ENCODE results near the gene SLC43A2. TPM values are rescaled to one million over a fixed set of nuclear protein-coding genes. Genes with fewer than 3 reads are reported as not detected.

Gene SLC43A2
- total RNA-seq, 1 experiment from 2014 or later, result 6.8 TPM

DNA sequence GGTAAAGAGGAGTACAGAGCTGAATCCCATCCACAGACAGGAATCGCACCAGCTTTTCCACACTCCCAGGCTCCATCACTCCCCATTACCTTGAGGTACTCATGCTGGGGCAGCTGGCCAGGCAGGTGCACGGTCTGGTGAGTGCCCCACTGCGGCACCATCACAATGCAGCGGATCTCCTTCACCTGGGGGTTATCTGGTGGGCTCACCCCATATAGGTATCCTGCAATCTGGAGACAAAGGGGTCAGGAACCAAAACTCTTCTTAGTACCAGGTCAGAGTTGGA is 22.9 kb upstream of the SLC43A2 start:
- H3F3A ChIP-seq (ENCODE audit: insufficient read depth, low read depth), result peaks cover 63% of the 10 kb centered on the region
- BruUV-seq (replicated peaks), result no TSS peak
- H3K9me2 ChIP-seq (ENCODE audit: insufficient read depth), result no peaks in the 10 kb centered on the region
- peaks cover 24% of the 10 kb centered on the region for H3K4me1 ChIP-seq (replicated peaks; ENCODE audit: insufficient read depth)
- no peaks in the 10 kb centered on the region for H3K79me2 ChIP-seq (ENCODE audit: low read depth)
- H3K4me3 ChIP-seq, result no peak overlapping the region
- DNase-seq, result no peak
- H3K27ac ChIP-seq, result no peak overlapping the region
- H3K27me3 ChIP-seq (ENCODE audit: insufficient read depth, low read depth), result no peaks in the 10 kb centered on the region
- H4K20me1 ChIP-seq (ENCODE audit: insufficient read depth), result peaks cover 23% of the 10 kb centered on the region; the same call in 1 of the 2 replicates
- no peak overlapping the region for H2AFZ ChIP-seq
- intact Hi-C loops (cut with micrococcal nuclease; ENCODE audit: unreplicated experiment), result no loop called here
- CTCF ChIA-PET, result interaction anchor here (1.0 kb wide), 1 partner anchor 77 kb away, joined by 3 read pairs; no protein-coding TSS in a partner anchor
- no peak for TF ChIP-seq EZH2 (IDR thresholded peaks at IDR 0.05; ENCODE audit: low read depth)
- TF ChIP-seq, protein P1, sequence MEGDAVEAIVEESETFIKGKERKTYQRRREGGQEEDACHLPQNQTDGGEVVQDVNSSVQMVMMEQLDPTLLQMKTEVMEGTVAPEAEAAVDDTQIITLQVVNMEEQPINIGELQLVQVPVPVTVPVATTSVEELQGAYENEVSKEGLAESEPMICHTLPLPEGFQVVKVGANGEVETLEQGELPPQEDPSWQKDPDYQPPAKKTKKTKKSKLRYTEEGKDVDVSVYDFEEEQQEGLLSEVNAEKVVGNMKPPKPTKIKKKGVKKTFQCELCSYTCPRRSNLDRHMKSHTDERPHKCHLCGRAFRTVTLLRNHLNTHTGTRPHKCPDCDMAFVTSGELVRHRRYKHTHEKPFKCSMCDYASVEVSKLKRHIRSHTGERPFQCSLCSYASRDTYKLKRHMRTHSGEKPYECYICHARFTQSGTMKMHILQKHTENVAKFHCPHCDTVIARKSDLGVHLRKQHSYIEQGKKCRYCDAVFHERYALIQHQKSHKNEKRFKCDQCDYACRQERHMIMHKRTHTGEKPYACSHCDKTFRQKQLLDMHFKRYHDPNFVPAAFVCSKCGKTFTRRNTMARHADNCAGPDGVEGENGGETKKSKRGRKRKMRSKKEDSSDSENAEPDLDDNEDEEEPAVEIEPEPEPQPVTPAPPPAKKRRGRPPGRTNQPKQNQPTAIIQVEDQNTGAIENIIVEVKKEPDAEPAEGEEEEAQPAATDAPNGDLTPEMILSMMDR (conservative IDR thresholded peaks at IDR 0.05), result no peak
- no peak overlapping the region for H3K4me2 ChIP-seq
- no peaks in the 10 kb centered on the region for H3K9me3 ChIP-seq (ENCODE audit: insufficient read depth, low read depth)
- POLR2A ChIA-PET (ENCODE audit: unreplicated experiment), result no interaction called here
- H3K36me3 ChIP-seq (ENCODE audit: low read depth), result peaks cover 45% of the 10 kb centered on the region

DNA sequence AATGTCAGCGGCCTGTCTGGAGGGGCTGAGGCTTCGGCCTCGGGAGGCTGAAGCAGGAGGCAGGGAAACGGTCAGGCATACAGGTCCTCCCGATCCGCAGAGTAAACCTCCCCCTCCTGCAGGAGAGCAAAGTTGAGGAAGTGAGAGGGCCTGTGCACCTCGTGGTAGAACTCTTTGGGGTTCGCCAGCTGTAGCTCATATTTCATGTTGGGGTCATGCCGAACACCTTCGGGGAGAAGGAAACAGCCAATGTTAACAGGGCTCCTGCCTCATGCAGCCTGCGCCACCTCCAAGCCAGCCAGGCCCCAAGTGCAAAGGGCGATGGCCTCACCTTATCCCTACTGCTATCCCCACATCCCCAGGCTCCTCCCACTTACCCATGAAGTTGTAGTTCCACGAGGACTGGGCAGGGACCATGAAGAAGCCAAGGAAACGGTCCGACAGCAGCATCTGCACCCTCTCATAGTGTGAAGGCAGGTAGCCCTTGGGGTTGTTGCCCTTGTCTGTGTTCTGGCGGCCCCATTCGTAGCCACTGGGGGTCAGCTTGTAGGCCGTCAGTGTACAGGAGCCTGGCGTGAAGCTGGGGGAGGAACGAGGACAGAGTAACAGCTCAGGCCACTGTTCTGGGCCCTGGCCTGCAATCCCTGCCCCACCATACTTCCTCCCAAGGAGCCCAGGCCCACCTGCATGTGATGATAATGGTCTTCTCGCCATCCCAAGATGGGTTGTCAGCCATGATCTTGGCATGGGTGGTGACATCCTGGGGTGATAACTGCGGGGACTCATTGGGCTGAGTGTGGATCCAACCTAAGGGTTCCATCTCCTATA is 22.3 kb upstream of the SLC43A2 start:
- H3K9me2 ChIP-seq (ENCODE audit: insufficient read depth), result no peaks in the 10 kb centered on the region
- H3K9me3 ChIP-seq (ENCODE audit: insufficient read depth, low read depth), result no peaks in the 10 kb centered on the region
- intact Hi-C loops (cut with micrococcal nuclease; ENCODE audit: unreplicated experiment), result loop anchor here (1.0 kb wide), 1 partner anchor 66 kb away; no protein-coding TSS in a partner anchor
- H3K36me3 ChIP-seq (ENCODE audit: low read depth), result peaks cover 42% of the 10 kb centered on the region
- no peak overlapping the region for H3K4me3 ChIP-seq
- no peak overlapping the region for H3K27ac ChIP-seq
- peak overlapping the region; percentile 82 for H3K4me2 ChIP-seq
- no peak overlapping the region for H2AFZ ChIP-seq
- H3K27me3 ChIP-seq (ENCODE audit: insufficient read depth, low read depth), result no peaks in the 10 kb centered on the region
- H3F3A ChIP-seq (ENCODE audit: insufficient read depth, low read depth), result peaks cover 63% of the 10 kb centered on the region
- no peak for DNase-seq
- TSS peak; percentile 12 for BruUV-seq (replicated peaks)
- peaks cover 23% of the 10 kb centered on the region; the same call in 1 of the 2 replicates for H4K20me1 ChIP-seq (ENCODE audit: insufficient read depth)
- ChIA-PET POLR2A (ENCODE audit: unreplicated experiment) (interaction anchor here (0.6 to 2.2 kb wide), 2 partner anchors 66 to 73 kb away, joined by 4 to 18 read pairs; no protein-coding TSS in a partner anchor), CTCF (interaction anchor here (0.5 kb wide), 1 partner anchor 71 kb away, joined by 3 read pairs; no protein-coding TSS in a partner anchor)
- TF ChIP-seq, protein P1 (conservative IDR thresholded peaks at IDR 0.05), result no peak
- no peak for TF ChIP-seq EZH2 (IDR thresholded peaks at IDR 0.05; ENCODE audit: low read depth)
- H3K4me1 ChIP-seq (replicated peaks; ENCODE audit: insufficient read depth), result peaks cover 24% of the 10 kb centered on the region
- H3K79me2 ChIP-seq (ENCODE audit: low read depth), result no peaks in the 10 kb centered on the region

DNA sequence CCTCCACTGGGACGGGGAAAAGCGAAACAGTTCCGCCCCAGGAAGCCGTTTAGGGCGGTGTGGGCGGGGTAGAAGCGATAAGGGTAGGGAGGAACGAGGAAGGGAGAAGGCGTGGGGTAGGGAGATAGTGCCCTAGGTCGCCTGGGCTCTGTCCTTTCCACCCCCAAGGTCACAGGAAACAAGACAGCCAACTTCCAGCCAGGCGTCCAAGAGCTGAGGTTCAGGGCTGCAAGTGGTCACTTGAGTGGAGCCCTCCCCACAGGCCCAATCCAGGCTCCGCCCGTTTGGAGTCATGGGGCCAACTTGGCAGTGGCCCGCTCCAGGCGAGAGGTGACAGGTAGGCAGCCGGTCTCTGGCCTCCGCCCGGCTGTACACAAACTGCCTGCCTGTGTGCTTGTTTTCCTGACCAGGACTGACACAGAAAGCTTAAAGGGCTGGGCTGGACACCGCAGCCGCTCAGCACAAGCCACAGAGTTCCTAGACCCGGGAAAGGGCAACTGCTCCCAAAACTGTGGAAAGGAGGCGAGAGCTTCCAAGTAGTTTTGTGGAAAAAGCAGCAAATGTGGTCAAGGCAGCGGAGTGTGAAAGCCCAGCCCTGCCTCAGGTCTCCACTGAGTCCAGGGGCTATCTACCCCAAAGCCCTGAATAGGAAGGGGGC is 21.3 kb upstream of the SLC43A2 start, which contains the start of gene RILP:
Gene RILP, minus strand, starts transcription at position 23 of the 658 bp plus-strand sequence. CDS start 62 bp downstream, outside the sequence.
- POLR2A ChIA-PET (ENCODE audit: unreplicated experiment), result interaction anchor here (0.5 to 2.2 kb wide), 5 partner anchors 20 to 473 kb away, joined by 4 to 18 read pairs (median 5); no protein-coding TSS in a partner anchor
- Histone ChIP-seq H3K4me3 (peak within 1 kb of the TSS; percentile 79), H3K4me2 (peak within 1 kb of the TSS; percentile 84), H2AFZ (peak within 1 kb of the TSS; percentile 93), H3K4me1 (replicated peaks; ENCODE audit: insufficient read depth) (peaks cover 24% of the 10 kb centered on the region), H3K9me3 (ENCODE audit: insufficient read depth, low read depth) (no peaks in the 10 kb centered on the region), H3K79me2 (ENCODE audit: low read depth) (no peaks in the 10 kb centered on the region), H3K36me3 (ENCODE audit: low read depth) (peaks cover 35% of the 10 kb centered on the region), H3K27me3 (ENCODE audit: insufficient read depth, low read depth) (no peaks in the 10 kb centered on the region), H3K27ac (peak within 1 kb of the TSS; percentile 75), H3K9me2 (ENCODE audit: insufficient read depth) (no peaks in the 10 kb centered on the region), H4K20me1 (ENCODE audit: insufficient read depth) (peaks cover 23% of the 10 kb centered on the region; the same call in 1 of the 2 replicates), H3F3A (ENCODE audit: insufficient read depth, low read depth) (peaks cover 56% of the 10 kb centered on the region)
- intact Hi-C loops (cut with micrococcal nuclease; ENCODE audit: unreplicated experiment), result loop anchor here (1.0 to 10.0 kb wide), 6 partner anchors 67 to 755 kb away; partner anchors contain the start of genes MNT and OVCA2
- DNase-seq, result peak; percentile 84 to 93
- no peak for TF ChIP-seq EZH2 (IDR thresholded peaks at IDR 0.05; ENCODE audit: low read depth)
- TF ChIP-seq, protein P1 (conservative IDR thresholded peaks at IDR 0.05), result no peak
- BruUV-seq (replicated peaks), result TSS peak; percentile 76
- CTCF ChIA-PET, result interaction anchor here (0.5 to 3.1 kb wide), 6 partner anchors 67 to 285 kb away, joined by 3 to 28 read pairs (median 3); partner anchors contain the start of gene INPP5K

Data from PC-9 (cell line).